Panc1 (cell line): ENCODE data around the gene DUS1L. TPM values are rescaled to one million over a fixed set of nuclear protein-coding genes. Genes with fewer than 3 reads are reported as not detected.
A peak's percentile ranks its signal among the peaks of the same experiment; 100 is the strongest.

Experiments used
- ATAC-seq: fragments of 200-7000 bp; cut with Tn5 transposase; 2 replicates; pipeline ENCODE4 v1.9.1; 2020; ENCODE audit warnings: mild to moderate bottlenecking, moderate library complexity
- BruUV-seq: library from RNA; stranded (reverse); fragments of 400-500 nt; replicated peaks from 2 replicates; lab custom pipeline; 2021; lab: Mats Ljungman, UMichigan
- CTCF ChIA-PET: fragments of 300-600 bp; sonication (Branson Sonifier 250); formaldehyde crosslinking; loops from one replicate; lab custom pipeline; 2022; ENCODE audit warnings: antibody characterized with exemption; lab: Charles Lee
- POLR2A ChIA-PET: fragments of 300-600 bp; sonication (Branson Sonifier 250); formaldehyde crosslinking; loops from one replicate; lab custom pipeline; 2022; ENCODE audit warnings: antibody characterized with exemption; lab: Charles Lee
- DNase-seq: peaks from one replicate; pipeline ENCODE4 v3.0.0-alpha.2; 2010; ENCODE audit warnings: low read depth, low spot score
- H3K27ac ChIP-seq: 2 replicates; pipeline ENCODE4 v1.5.1; 2011; ENCODE audit warnings: mild to moderate bottlenecking, low read length, inconsistent platforms
- H3K27me3 ChIP-seq: fragments of 200-500 bp; sonication (Bioruptor generic); 2 replicates; pipeline ENCODE4 v1.6.0; 2014; ENCODE audit warnings: low read length, inconsistent platforms; ENCODE audit not compliant: control insufficient read depth, insufficient read depth
- H3K36me3 ChIP-seq: fragments of 200-500 bp; sonication (Bioruptor generic); 2 replicates; pipeline ENCODE4 v1.5.1; 2014; ENCODE audit warnings: inconsistent platforms, mild to moderate bottlenecking, low read length, moderate library complexity; ENCODE audit not compliant: control insufficient read depth, insufficient read depth
- H3K4me1 ChIP-seq: 2 replicates; pipeline ENCODE4 v1.5.1; 2011; ENCODE audit warnings: inconsistent platforms, mild to moderate bottlenecking, low read length, moderate library complexity; ENCODE audit not compliant: control insufficient read depth, insufficient read depth
- H3K4me3 ChIP-seq, 2 experiments: 2 replicates each; pipeline ENCODE4 v1.5.1; 2011 to 2012; ENCODE audit warnings: low read depth in 2 of 2, low read length in 2 of 2, mild to moderate bottlenecking in 2 of 2, inconsistent platforms in 1 of 2, moderate library complexity in 1 of 2
- H3K9me3 ChIP-seq: fragments of 200-500 bp; sonication (Bioruptor generic); 2 replicates; pipeline ENCODE4 v1.5.1; 2014; ENCODE audit warnings: low read depth, mild to moderate bottlenecking, inconsistent platforms, low read length, moderate library complexity; ENCODE audit not compliant: control insufficient read depth, insufficient read depth
- POLR2AphosphoS5 ChIP-seq: IDR thresholded peaks from 2 replicates; pipeline ENCODE4 v1.6.1; 2012; ENCODE audit warnings: mild to moderate bottlenecking, low read depth, low read length, moderate library complexity
- REST ChIP-seq, 2 experiments: IDR thresholded peaks; 2 replicates each; pipeline ENCODE4 v1.6.1; 2011 to 2012; ENCODE audit warnings: low read depth in 2 of 2, control low read depth in 1 of 2, low read length in 1 of 2, mild to moderate bottlenecking in 1 of 2, moderate library complexity in 1 of 2; ENCODE audit not compliant: insufficient read depth in 1 of 2
- SIN3A ChIP-seq: IDR thresholded peaks from 2 replicates; pipeline ENCODE4 v1.6.1; 2012; ENCODE audit warnings: low read depth, mild to moderate bottlenecking, low read length, moderate library complexity, borderline replicate concordance; ENCODE audit not compliant: insufficient read depth
- TCF7L2 ChIP-seq: IDR thresholded peaks from 2 replicates; pipeline ENCODE4 v1.6.1; 2011; ENCODE audit warnings: mild to moderate bottlenecking, low read depth, low read length, inconsistent platforms
- in situ Hi-C: cut with HindIII; loops from 2 replicates; pipeline ENCODE4 v1.10.0; 2016; ENCODE audit warnings: low sequenced_read_pairs, low pct_unique_long_range_greater_than_20kb
- intact Hi-C: fragments of 100-400 bp; cut with micrococcal nuclease; formaldehyde crosslinking; loops from one replicate; pipeline ENCODE4 v1.10.0; 2022; ENCODE audit not compliant: unreplicated experiment
- total RNA-seq: library from RNA; stranded (reverse); gene quantifications from one replicate; pipeline ENCODE4 v1.2.1, GENCODE V29; 2021; ENCODE audit not compliant: unreplicated experiment
- TF ChIP-seq, protein P1 (sequence below): fragments of 450-650 bp; IDR thresholded peaks from 2 replicates; pipeline ENCODE4 v1.5.1; 2017; ENCODE audit warnings: mild to moderate bottlenecking

Gene DUS1L
- total RNA-seq, 1 experiment from 2014 or later: 115 TPM

GRCh38 chr17:82097184-82097918, 31.7 kb upstream of the DUS1L start:
- H3K36me3 ChIP-seq: peaks cover 28% of the 10 kb centered on the region
- H3K4me1 ChIP-seq: peaks cover 50% of the 10 kb centered on the region
- no peaks in the 10 kb centered on the region for H3K9me3 ChIP-seq
- peak; percentile 2; the same call in 1 of the 2 replicates for ATAC-seq
- POLR2A ChIA-PET: interaction anchor here (0.6 kb wide), 2 partner anchors 9 to 65 kb away, joined by 3 to 6 read pairs; no protein-coding TSS in a partner anchor
- in situ Hi-C loops (no loop called here), intact Hi-C loops (no loop called here)
- no peak for DNase-seq
- H3K27me3 ChIP-seq: no peaks in the 10 kb centered on the region
- peak; percentile 41; the same call in 1 of the 2 replicates for TF ChIP-seq POLR2AphosphoS5
- peak; percentile 80 for TF ChIP-seq TCF7L2
- no peak for TF ChIP-seq REST (IDR thresholded peaks at IDR 0.05; ENCODE audit: insufficient read depth in 1 of 2, low read depth in 2 of 2, low read length in 1 of 2)
- TF ChIP-seq SIN3A: 0 out of 2 replicates have a peak, but pooled peaks have one; percentile 63
- TF ChIP-seq, protein P1, sequence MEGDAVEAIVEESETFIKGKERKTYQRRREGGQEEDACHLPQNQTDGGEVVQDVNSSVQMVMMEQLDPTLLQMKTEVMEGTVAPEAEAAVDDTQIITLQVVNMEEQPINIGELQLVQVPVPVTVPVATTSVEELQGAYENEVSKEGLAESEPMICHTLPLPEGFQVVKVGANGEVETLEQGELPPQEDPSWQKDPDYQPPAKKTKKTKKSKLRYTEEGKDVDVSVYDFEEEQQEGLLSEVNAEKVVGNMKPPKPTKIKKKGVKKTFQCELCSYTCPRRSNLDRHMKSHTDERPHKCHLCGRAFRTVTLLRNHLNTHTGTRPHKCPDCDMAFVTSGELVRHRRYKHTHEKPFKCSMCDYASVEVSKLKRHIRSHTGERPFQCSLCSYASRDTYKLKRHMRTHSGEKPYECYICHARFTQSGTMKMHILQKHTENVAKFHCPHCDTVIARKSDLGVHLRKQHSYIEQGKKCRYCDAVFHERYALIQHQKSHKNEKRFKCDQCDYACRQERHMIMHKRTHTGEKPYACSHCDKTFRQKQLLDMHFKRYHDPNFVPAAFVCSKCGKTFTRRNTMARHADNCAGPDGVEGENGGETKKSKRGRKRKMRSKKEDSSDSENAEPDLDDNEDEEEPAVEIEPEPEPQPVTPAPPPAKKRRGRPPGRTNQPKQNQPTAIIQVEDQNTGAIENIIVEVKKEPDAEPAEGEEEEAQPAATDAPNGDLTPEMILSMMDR: no peak
- peak overlapping the region; percentile 86 to 88 for H3K4me3 ChIP-seq
- H3K27ac ChIP-seq: peak overlapping the region; percentile 86
- BruUV-seq: no TSS peak
- CTCF ChIA-PET: no interaction called here

GRCh38 chr17:82096709-82097183, 31.1 kb upstream of the DUS1L start:
- POLR2A ChIA-PET: interaction anchor here (0.6 kb wide), 1 partner anchor 64 kb away, joined by 3 read pairs; no protein-coding TSS in a partner anchor
- no TSS peak for BruUV-seq

More at GRCh38 chr17:82096709-82097183, 31.1 kb upstream of the DUS1L start:
- H3K4me3 ChIP-seq: peak overlapping the region; percentile 86 to 88
- intact Hi-C loops (no loop called here), in situ Hi-C loops (no loop called here)
- H3K36me3 ChIP-seq: peaks cover 32% of the 10 kb centered on the region
- DNase-seq: no peak
- no peaks in the 10 kb centered on the region for H3K9me3 ChIP-seq
- peak overlapping the region; percentile 86 for H3K27ac ChIP-seq
- TF ChIP-seq SIN3A (no peak), POLR2AphosphoS5 (0 out of 2 replicates have a peak, but pooled peaks have one; percentile 3)
- CTCF ChIA-PET: no interaction called here
- ATAC-seq: no peak
- H3K4me1 ChIP-seq: peaks cover 44% of the 10 kb centered on the region
- H3K27me3 ChIP-seq: no peaks in the 10 kb centered on the region
